ENCODE data around the gene TIAM1.
A peak's percentile ranks its signal among the peaks of the same experiment; 100 is the strongest.

GRCh38 chr21:31198575-31198974 lies 145.5 kb downstream of the TIAM1 start:
- TF ChIP-seq, protein P1, sequence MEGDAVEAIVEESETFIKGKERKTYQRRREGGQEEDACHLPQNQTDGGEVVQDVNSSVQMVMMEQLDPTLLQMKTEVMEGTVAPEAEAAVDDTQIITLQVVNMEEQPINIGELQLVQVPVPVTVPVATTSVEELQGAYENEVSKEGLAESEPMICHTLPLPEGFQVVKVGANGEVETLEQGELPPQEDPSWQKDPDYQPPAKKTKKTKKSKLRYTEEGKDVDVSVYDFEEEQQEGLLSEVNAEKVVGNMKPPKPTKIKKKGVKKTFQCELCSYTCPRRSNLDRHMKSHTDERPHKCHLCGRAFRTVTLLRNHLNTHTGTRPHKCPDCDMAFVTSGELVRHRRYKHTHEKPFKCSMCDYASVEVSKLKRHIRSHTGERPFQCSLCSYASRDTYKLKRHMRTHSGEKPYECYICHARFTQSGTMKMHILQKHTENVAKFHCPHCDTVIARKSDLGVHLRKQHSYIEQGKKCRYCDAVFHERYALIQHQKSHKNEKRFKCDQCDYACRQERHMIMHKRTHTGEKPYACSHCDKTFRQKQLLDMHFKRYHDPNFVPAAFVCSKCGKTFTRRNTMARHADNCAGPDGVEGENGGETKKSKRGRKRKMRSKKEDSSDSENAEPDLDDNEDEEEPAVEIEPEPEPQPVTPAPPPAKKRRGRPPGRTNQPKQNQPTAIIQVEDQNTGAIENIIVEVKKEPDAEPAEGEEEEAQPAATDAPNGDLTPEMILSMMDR (IDR thresholded peaks at IDR 0.05) = peak; percentile 44 to 80 (median 77)
- TF ChIP-seq POLR2A (IDR thresholded peaks at IDR 0.05) (no peak), POLR2AphosphoS5 (IDR thresholded peaks at IDR 0.05; ENCODE audit: insufficient read depth in 1 of 2, low read depth in 1 of 2) (no peak)

All from vagina (tissue), 2 donors.